Activated T-helper 17 cell treated with anti-CD3 and anti-CD28 coated beads, Interleukin-2, amount 50 U/mL, for 72 hours (primary cell): ENCODE data around the gene LRRFIP2. TPM values are rescaled to one million over a fixed set of nuclear protein-coding genes. Genes with fewer than 3 reads are reported as not detected.
A peak's percentile ranks its signal among the peaks of the same experiment; 100 is the strongest.
"Not testable (repeated sequence)": the region's sequence is repeated elsewhere in the genome, so short reads cannot be mapped to it uniquely, and the experiment has no call there.

Source experiments
- ATAC-seq: fragments of 150-1000 bp; cut with Tn5 transposase; replicated peaks from 2 replicates; pipeline ENCODE4 v1.10.0; 2021; ENCODE audit warnings: mild to moderate bottlenecking, moderate library complexity
- H3K27ac Mint-ChIP-seq: one replicate; pipeline ENCODE4 v1.8.0; 2022; ENCODE audit warnings: mixed read lengths
- H3K27me3 Mint-ChIP-seq: one replicate; pipeline ENCODE4 v1.8.0; 2022; ENCODE audit warnings: mixed read lengths
- H3K36me3 Mint-ChIP-seq: one replicate; pipeline ENCODE4 v1.8.0; 2022; ENCODE audit warnings: low read depth, mild to moderate bottlenecking, mixed read lengths
- H3K4me1 Mint-ChIP-seq: one replicate; pipeline ENCODE4 v1.8.0; 2022; ENCODE audit warnings: mixed read lengths
- H3K4me3 Mint-ChIP-seq: one replicate; pipeline ENCODE4 v1.8.0; 2022; ENCODE audit warnings: mild to moderate bottlenecking, mixed read lengths
- H3K9me3 Mint-ChIP-seq: one replicate; pipeline ENCODE4 v1.8.0; 2022; ENCODE audit warnings: mixed read lengths
- total RNA-seq, 2 donors: library from RNA; stranded (reverse); gene quantifications; one replicate each; pipeline ENCODE4 v1.2.3, GENCODE V29; 2022

Gene LRRFIP2
- total RNA-seq, 2 donors from 2014 or later, result 36.6 to 41.3 TPM

- Mint-ChIP-seq H3K27me3 (no peaks in the 10 kb centered on the region), H3K27ac (no peak overlapping the region), H3K4me1 (no peaks in the 10 kb centered on the region), H3K36me3 (peaks cover 43% of the 10 kb centered on the region), H3K4me3 (no peak overlapping the region), H3K9me3 (no peaks in the 10 kb centered on the region)
- ATAC-seq, result no peak
Observed at GRCh38 chr3:37067577-37067976, 106.8 kb downstream of the LRRFIP2 start.

- Mint-ChIP-seq H3K27me3 (no peaks in the 10 kb centered on the region), H3K27ac (no peak overlapping the region)
Observed at GRCh38 chr3:37064747-37065146, 109.6 kb downstream of the LRRFIP2 start.

GRCh38 chr3:37058117-37058516 is 116.3 kb downstream of the LRRFIP2 start:
- H3K4me3 Mint-ChIP-seq, result no peak overlapping the region
- H3K9me3 Mint-ChIP-seq, result no peaks in the 10 kb centered on the region
- no peaks in the 10 kb centered on the region for H3K27me3 Mint-ChIP-seq
- peaks cover 11% of the 10 kb centered on the region for H3K4me1 Mint-ChIP-seq
- H3K36me3 Mint-ChIP-seq, result peaks cover 94% of the 10 kb centered on the region
- no peak overlapping the region for H3K27ac Mint-ChIP-seq
- no peak for ATAC-seq

More at GRCh38 chr3:37064747-37065146, 109.6 kb downstream of the LRRFIP2 start:
- Mint-ChIP-seq H3K36me3 (peaks cover 54% of the 10 kb centered on the region), H3K4me1 (peaks cover 5% of the 10 kb centered on the region), H3K4me3 (no peak overlapping the region), H3K9me3 (no peaks in the 10 kb centered on the region)
- no peak for ATAC-seq

GRCh38 chr3:37056826-37057225 is 117.6 kb downstream of the LRRFIP2 start:
- Mint-ChIP-seq H3K9me3 (no peaks in the 10 kb centered on the region), H3K4me1 (peaks cover 9% of the 10 kb centered on the region), H3K27ac (peak overlapping the region; percentile 48), H3K27me3 (no peaks in the 10 kb centered on the region), H3K36me3 (peaks cover 94% of the 10 kb centered on the region), H3K4me3 (no peak overlapping the region)
- no peak for ATAC-seq

GRCh38 chr3:37055077-37055476 is 119.3 kb downstream of the LRRFIP2 start:
- H3K36me3 Mint-ChIP-seq, result peaks cover 94% of the 10 kb centered on the region
- ATAC-seq, H3K4me1 Mint-ChIP-seq, H3K27me3 Mint-ChIP-seq, H3K4me3 Mint-ChIP-seq, H3K9me3 Mint-ChIP-seq: not testable (repeated sequence)
- peak overlapping the region; percentile 94 for H3K27ac Mint-ChIP-seq

- Mint-ChIP-seq H3K27ac (peak overlapping the region; percentile 94), H3K36me3 (peaks cover 97% of the 10 kb centered on the region), H3K27me3 (no peaks in the 10 kb centered on the region), H3K4me1 (peaks cover 6% of the 10 kb centered on the region), H3K9me3 (no peaks in the 10 kb centered on the region), H3K4me3 (peak overlapping the region; percentile 36)
- peak; percentile 96 for ATAC-seq
Observed at GRCh38 chr3:37054370-37054769, 120.0 kb downstream of the LRRFIP2 start.

GRCh38 chr3:37053753-37054152 is 120.6 kb downstream of the LRRFIP2 start:
- peaks cover 6% of the 10 kb centered on the region for H3K4me1 Mint-ChIP-seq
- peak overlapping the region; percentile 94 for H3K27ac Mint-ChIP-seq
- ATAC-seq, result no peak
- H3K27me3 Mint-ChIP-seq, result no peaks in the 10 kb centered on the region
- H3K9me3 Mint-ChIP-seq, result no peaks in the 10 kb centered on the region
- peaks cover 100% of the 10 kb centered on the region for H3K36me3 Mint-ChIP-seq
- H3K4me3 Mint-ChIP-seq, result no peak overlapping the region

GRCh38 chr3:37053337-37053736 is 121.0 kb downstream of the LRRFIP2 start:
- Mint-ChIP-seq H3K27ac (no peak overlapping the region), H3K4me1 (peaks cover 6% of the 10 kb centered on the region)
- ATAC-seq, result no peak

GRCh38 chr3:37052860-37053259 is 121.5 kb downstream of the LRRFIP2 start:
- no peak overlapping the region for H3K4me3 Mint-ChIP-seq
- peaks cover 6% of the 10 kb centered on the region for H3K4me1 Mint-ChIP-seq
- no peaks in the 10 kb centered on the region for H3K27me3 Mint-ChIP-seq
- H3K9me3 Mint-ChIP-seq, result no peaks in the 10 kb centered on the region
- H3K27ac Mint-ChIP-seq, result no peak overlapping the region
- ATAC-seq, result no peak
- H3K36me3 Mint-ChIP-seq, result peaks cover 100% of the 10 kb centered on the region

More at GRCh38 chr3:37053337-37053736, 121.0 kb downstream of the LRRFIP2 start:
- peaks cover 100% of the 10 kb centered on the region for H3K36me3 Mint-ChIP-seq
- no peak overlapping the region for H3K4me3 Mint-ChIP-seq
- H3K9me3 Mint-ChIP-seq, result no peaks in the 10 kb centered on the region
- H3K27me3 Mint-ChIP-seq, result no peaks in the 10 kb centered on the region

GRCh38 chr3:37050282-37050681 is 124.1 kb downstream of the LRRFIP2 start:
- H3K27me3 Mint-ChIP-seq, result no peaks in the 10 kb centered on the region
- peaks cover 6% of the 10 kb centered on the region for H3K4me1 Mint-ChIP-seq
- H3K36me3 Mint-ChIP-seq, result peaks cover 100% of the 10 kb centered on the region
- no peak overlapping the region for H3K4me3 Mint-ChIP-seq
- no peaks in the 10 kb centered on the region for H3K9me3 Mint-ChIP-seq
- ATAC-seq, result no peak
- no peak overlapping the region for H3K27ac Mint-ChIP-seq

GRCh38 chr3:37042712-37043111 is 131.7 kb downstream of the LRRFIP2 start:
- H3K4me3 Mint-ChIP-seq, H3K27me3 Mint-ChIP-seq, H3K27ac Mint-ChIP-seq, ATAC-seq, H3K9me3 Mint-ChIP-seq, H3K4me1 Mint-ChIP-seq: not testable (repeated sequence)
- peaks cover 93% of the 10 kb centered on the region for H3K36me3 Mint-ChIP-seq

- no peaks in the 10 kb centered on the region for H3K9me3 Mint-ChIP-seq
- no peak for ATAC-seq
- H3K27me3 Mint-ChIP-seq, result no peaks in the 10 kb centered on the region
- no peak overlapping the region for H3K4me3 Mint-ChIP-seq
- no peak overlapping the region for H3K27ac Mint-ChIP-seq
- peaks cover 5% of the 10 kb centered on the region for H3K4me1 Mint-ChIP-seq
- H3K36me3 Mint-ChIP-seq, result peaks cover 93% of the 10 kb centered on the region
Observed at GRCh38 chr3:37041546-37042195, 132.7 kb downstream of the LRRFIP2 start.

GRCh38 chr3:37040231-37040630 is 134.2 kb downstream of the LRRFIP2 start:
- no peaks in the 10 kb centered on the region for H3K27me3 Mint-ChIP-seq
- H3K27ac Mint-ChIP-seq, result no peak overlapping the region
- peaks cover 5% of the 10 kb centered on the region for H3K4me1 Mint-ChIP-seq
- peaks cover 93% of the 10 kb centered on the region for H3K36me3 Mint-ChIP-seq
- no peaks in the 10 kb centered on the region for H3K9me3 Mint-ChIP-seq
- ATAC-seq, result no peak
- H3K4me3 Mint-ChIP-seq, result no peak overlapping the region

- peaks cover 93% of the 10 kb centered on the region for H3K36me3 Mint-ChIP-seq
- H3K4me1 Mint-ChIP-seq, result no peaks in the 10 kb centered on the region
- no peak for ATAC-seq
- H3K27me3 Mint-ChIP-seq, result no peaks in the 10 kb centered on the region
- no peaks in the 10 kb centered on the region for H3K9me3 Mint-ChIP-seq
- peak overlapping the region; percentile 30 for H3K27ac Mint-ChIP-seq
- no peak overlapping the region for H3K4me3 Mint-ChIP-seq
Observed at GRCh38 chr3:37039161-37039846, 135.1 kb downstream of the LRRFIP2 start.

GRCh38 chr3:37037352-37037751 is 137.0 kb downstream of the LRRFIP2 start:
- H3K27ac Mint-ChIP-seq, result no peak overlapping the region
- no peak for ATAC-seq
- H3K27me3 Mint-ChIP-seq, result no peaks in the 10 kb centered on the region
- H3K4me1 Mint-ChIP-seq, result no peaks in the 10 kb centered on the region
- H3K9me3 Mint-ChIP-seq, result no peaks in the 10 kb centered on the region
- H3K36me3 Mint-ChIP-seq, result peaks cover 99% of the 10 kb centered on the region
- no peak overlapping the region for H3K4me3 Mint-ChIP-seq
